ENCODE results near the gene MYRIP. TPM values are rescaled to one million over a fixed set of nuclear protein-coding genes. Genes with fewer than 3 reads are reported as not detected.

The MYRIP gene
- total and polyA plus RNA-seq, 2 of the 4 experiments (the other 2 are of a cell fraction): not detected

DNA sequence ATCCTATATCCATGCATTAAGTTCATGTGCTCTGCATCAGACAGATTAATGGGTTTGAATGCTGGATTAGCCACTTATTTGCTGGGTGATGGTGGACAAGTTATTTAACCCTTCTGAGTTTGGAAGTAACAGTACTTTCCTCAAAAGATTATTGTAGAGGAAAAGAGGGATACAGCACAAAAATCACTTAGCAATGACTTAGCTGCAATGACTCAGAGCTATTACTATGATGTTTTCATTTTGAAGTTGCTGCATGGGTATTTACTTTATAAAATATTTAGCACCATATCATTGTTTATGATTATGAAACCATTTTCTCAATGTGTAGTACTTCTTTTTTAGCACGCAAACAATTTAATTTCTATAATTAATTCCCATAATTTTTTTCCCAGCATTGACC lies 248.4 kb downstream of the MYRIP start:
- ATAC-seq (ENCODE audit: low read depth) (no peak), DNase-seq (no peak)
- Histone ChIP-seq H2AK9ac (replicated peaks; ENCODE audit: low read depth, low read length, poor library complexity) (no peak overlapping the region), H3K18ac (ENCODE audit: low read depth, low read length) (no peak overlapping the region), H3K9ac (ENCODE audit: low read depth, low read length) (no peak overlapping the region), H3K27ac (ENCODE audit: insufficient read depth, low read length) (no peak overlapping the region), H3K23ac (ENCODE audit: low read depth, low read length) (no peak overlapping the region), H3K36me3 (ENCODE audit: control insufficient read depth, insufficient read depth, low read length) (no peaks in the 10 kb centered on the region), H3K79me1 (ENCODE audit: low read depth in 1 of 2, low read length in 2 of 2) (no peaks in the 10 kb centered on the region), H4K20me1 (ENCODE audit: insufficient read depth, low read length) (no peaks in the 10 kb centered on the region), H3K9me1 (ENCODE audit: insufficient read depth, low read length) (no peaks in the 10 kb centered on the region), H3K4me3 (ENCODE audit: insufficient read depth, low read depth, low read length) (no peak overlapping the region), H4K5ac (ENCODE audit: low read depth, low read length) (no peak overlapping the region), H2AFZ (replicated peaks; ENCODE audit: low read length, poor library complexity) (no peak overlapping the region), H4K91ac (ENCODE audit: insufficient read depth, low read depth, low read length) (no peak overlapping the region), H2AK5ac (ENCODE audit: low read depth, low read length) (no peak overlapping the region), H2BK15ac (ENCODE audit: low read depth, low read length) (no peak overlapping the region), H2BK20ac (ENCODE audit: low read depth, low read length) (no peak overlapping the region), H3K9me3 (ENCODE audit: control insufficient read depth, insufficient read depth, low read length) (peaks cover 6% of the 10 kb centered on the region; the same call in 1 of the 2 replicates), H3K56ac (ENCODE audit: extremely low read depth, insufficient read depth, low read length) (no peak overlapping the region), H3K4me2 (ENCODE audit: low read depth, low read length) (no peak overlapping the region), H3K4ac (ENCODE audit: low read depth, low read length) (no peak overlapping the region), H3K4me1 (ENCODE audit: control insufficient read depth, insufficient read depth, low read length) (no peaks in the 10 kb centered on the region), H2BK5ac (ENCODE audit: low read depth, low read length, poor library complexity, severe bottlenecking) (no peak overlapping the region), H2BK120ac (ENCODE audit: low read depth, low read length) (no peak overlapping the region), H3K14ac (replicated peaks; ENCODE audit: low read depth, low read length) (no peak overlapping the region), H4K8ac (ENCODE audit: low read depth in 2 of 2, low read length in 2 of 2) (no peak overlapping the region), H3K27me3 (ENCODE audit: control insufficient read depth, insufficient read depth, low read length) (no peaks in the 10 kb centered on the region)
- ChIA-PET CTCF (no interaction called here), POLR2A (ENCODE audit: unreplicated experiment) (no interaction called here)
- dilution Hi-C loops (cut with HindIII; ENCODE audit: low sequenced_read_pairs, unreplicated experiment) (no loop called here), in situ Hi-C loops (cut with MboI; ENCODE audit: low sequenced_read_pairs) (no loop called here), intact Hi-C loops (cut with micrococcal nuclease) (no loop called here)
- no CpG with 5 or more reads among the region's 1 CpG for WGBS, 2 experiments (ENCODE audit: extremely low coverage in 2 of 2, insufficient read length in 1 of 2)
- BruUV-seq (replicated peaks): no TSS peak
- TF ChIP-seq ELK1 (IDR thresholded peaks at IDR 0.05; ENCODE audit: borderline replicate concordance, low read depth, low read length) (no peak), MAFK (IDR thresholded peaks at IDR 0.05; ENCODE audit: low read depth, low read length) (no peak), NFE2L2 (IDR thresholded peaks at IDR 0.05; ENCODE audit: low read depth, low read length) (no peak), MXI1 (IDR thresholded peaks at IDR 0.05; ENCODE audit: borderline replicate concordance, low read depth, low read length) (no peak), FOS (IDR thresholded peaks at IDR 0.05; ENCODE audit: low read depth, low read length) (no peak), SMC3 (IDR thresholded peaks at IDR 0.05; ENCODE audit: low read depth, low read length) (no peak), USF2 (IDR thresholded peaks at IDR 0.05; ENCODE audit: low read depth, low read length) (no peak), RFX5 (IDR thresholded peaks at IDR 0.05; ENCODE audit: low read depth, low read length) (no peak), RAD21 (IDR thresholded peaks at IDR 0.05; ENCODE audit: low read length) (no peak), MAZ (IDR thresholded peaks at IDR 0.05; ENCODE audit: borderline replicate concordance, low read depth, low read length) (no peak), CHD1 (IDR thresholded peaks at IDR 0.05; ENCODE audit: low read depth, low read length) (no peak), POLR2A (IDR thresholded peaks at IDR 0.05; ENCODE audit: low read depth, low read length) (no peak), RCOR1 (IDR thresholded peaks at IDR 0.05; ENCODE audit: insufficient replicate concordance, low read length) (no peak), CEBPB (IDR thresholded peaks at IDR 0.05; ENCODE audit: low read depth, low read length) (no peak), BHLHE40 (IDR thresholded peaks at IDR 0.05; ENCODE audit: low read depth, low read length) (no peak)
- TF ChIP-seq, protein P1, sequence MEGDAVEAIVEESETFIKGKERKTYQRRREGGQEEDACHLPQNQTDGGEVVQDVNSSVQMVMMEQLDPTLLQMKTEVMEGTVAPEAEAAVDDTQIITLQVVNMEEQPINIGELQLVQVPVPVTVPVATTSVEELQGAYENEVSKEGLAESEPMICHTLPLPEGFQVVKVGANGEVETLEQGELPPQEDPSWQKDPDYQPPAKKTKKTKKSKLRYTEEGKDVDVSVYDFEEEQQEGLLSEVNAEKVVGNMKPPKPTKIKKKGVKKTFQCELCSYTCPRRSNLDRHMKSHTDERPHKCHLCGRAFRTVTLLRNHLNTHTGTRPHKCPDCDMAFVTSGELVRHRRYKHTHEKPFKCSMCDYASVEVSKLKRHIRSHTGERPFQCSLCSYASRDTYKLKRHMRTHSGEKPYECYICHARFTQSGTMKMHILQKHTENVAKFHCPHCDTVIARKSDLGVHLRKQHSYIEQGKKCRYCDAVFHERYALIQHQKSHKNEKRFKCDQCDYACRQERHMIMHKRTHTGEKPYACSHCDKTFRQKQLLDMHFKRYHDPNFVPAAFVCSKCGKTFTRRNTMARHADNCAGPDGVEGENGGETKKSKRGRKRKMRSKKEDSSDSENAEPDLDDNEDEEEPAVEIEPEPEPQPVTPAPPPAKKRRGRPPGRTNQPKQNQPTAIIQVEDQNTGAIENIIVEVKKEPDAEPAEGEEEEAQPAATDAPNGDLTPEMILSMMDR (conservative IDR thresholded peaks at IDR 0.05; ENCODE audit: low read depth, low read length): no peak
